Measurements from ENCODE around the gene DNAJB9.

DNAJB9 gene

GRCh38 chr7:108585843-108586242 lies 16.2 kb downstream of the DNAJB9 start:
- TF ChIP-seq ZFX (IDR thresholded peaks at IDR 0.05): no peak
- TF ChIP-seq, protein P1, sequence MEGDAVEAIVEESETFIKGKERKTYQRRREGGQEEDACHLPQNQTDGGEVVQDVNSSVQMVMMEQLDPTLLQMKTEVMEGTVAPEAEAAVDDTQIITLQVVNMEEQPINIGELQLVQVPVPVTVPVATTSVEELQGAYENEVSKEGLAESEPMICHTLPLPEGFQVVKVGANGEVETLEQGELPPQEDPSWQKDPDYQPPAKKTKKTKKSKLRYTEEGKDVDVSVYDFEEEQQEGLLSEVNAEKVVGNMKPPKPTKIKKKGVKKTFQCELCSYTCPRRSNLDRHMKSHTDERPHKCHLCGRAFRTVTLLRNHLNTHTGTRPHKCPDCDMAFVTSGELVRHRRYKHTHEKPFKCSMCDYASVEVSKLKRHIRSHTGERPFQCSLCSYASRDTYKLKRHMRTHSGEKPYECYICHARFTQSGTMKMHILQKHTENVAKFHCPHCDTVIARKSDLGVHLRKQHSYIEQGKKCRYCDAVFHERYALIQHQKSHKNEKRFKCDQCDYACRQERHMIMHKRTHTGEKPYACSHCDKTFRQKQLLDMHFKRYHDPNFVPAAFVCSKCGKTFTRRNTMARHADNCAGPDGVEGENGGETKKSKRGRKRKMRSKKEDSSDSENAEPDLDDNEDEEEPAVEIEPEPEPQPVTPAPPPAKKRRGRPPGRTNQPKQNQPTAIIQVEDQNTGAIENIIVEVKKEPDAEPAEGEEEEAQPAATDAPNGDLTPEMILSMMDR (conservative IDR thresholded peaks at IDR 0.05): no peak
- H3K27ac ChIP-seq: no peak overlapping the region

GRCh38 chr7:108586274-108586710 lies 16.6 kb downstream of the DNAJB9 start:
- TF ChIP-seq ZFX (IDR thresholded peaks at IDR 0.05): no peak
- TF ChIP-seq, protein P1 (conservative IDR thresholded peaks at IDR 0.05): no peak
- no peak overlapping the region for H3K27ac ChIP-seq

GRCh38 chr7:108589199-108589598 lies 19.5 kb downstream of the DNAJB9 start:
- TF ChIP-seq, protein P1 (conservative IDR thresholded peaks at IDR 0.05): no peak
- TF ChIP-seq ZFX (IDR thresholded peaks at IDR 0.05): no peak
- H3K27ac ChIP-seq: no peak overlapping the region

DNA sequence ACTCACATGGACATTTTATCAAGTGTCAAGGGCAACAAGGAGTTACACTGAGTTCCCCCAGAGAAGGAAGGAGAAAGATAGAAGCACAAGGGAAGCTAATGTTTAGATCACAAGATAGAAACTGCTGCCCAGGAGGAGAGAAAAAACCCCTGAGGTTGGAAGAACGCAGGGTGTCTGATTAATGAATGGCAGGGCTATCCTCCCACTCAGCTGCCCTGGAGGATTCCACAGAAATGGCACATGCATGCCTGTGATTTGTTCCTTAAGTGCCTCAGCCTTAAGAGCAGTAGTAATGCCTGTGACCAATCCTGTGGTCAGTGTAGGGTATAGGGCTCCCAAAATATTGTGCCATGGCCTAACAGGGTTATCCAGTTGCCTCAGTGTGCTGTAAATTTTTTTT lies 20.2 kb downstream of the DNAJB9 start:
- no peak for TF ChIP-seq ZFX (IDR thresholded peaks at IDR 0.05)
- TF ChIP-seq, protein P1 (conservative IDR thresholded peaks at IDR 0.05): no peak
- H3K27ac ChIP-seq: no peak overlapping the region

GRCh38 chr7:108590606-108591005 lies 20.9 kb downstream of the DNAJB9 start:
- TF ChIP-seq, protein P1 (conservative IDR thresholded peaks at IDR 0.05): no peak
- H3K27ac ChIP-seq: no peak overlapping the region

- no peak overlapping the region for H3K27ac ChIP-seq
- TF ChIP-seq, protein P1 (conservative IDR thresholded peaks at IDR 0.05): peak; percentile 85
- no peak for TF ChIP-seq ZFX (IDR thresholded peaks at IDR 0.05)
Observed at GRCh38 chr7:108592646-108593201, 23.1 kb downstream of the DNAJB9 start.

- TF ChIP-seq, protein P1 (conservative IDR thresholded peaks at IDR 0.05): no peak
- no peak for TF ChIP-seq ZFX (IDR thresholded peaks at IDR 0.05)
- H3K27ac ChIP-seq: no peak overlapping the region
Observed at GRCh38 chr7:108596560-108596959, 26.9 kb downstream of the DNAJB9 start.

All from C4-2B (cell line).